Stimulated activated CD4-positive, alpha-beta T cell treated with anti-CD3 and anti-CD28 coated beads, Interleukin-12 subunit alpha, Interleukin-12 subunit beta, amount 100 ng/mL, for 48 hours (primary cell): Measurements from ENCODE around the gene ZFP36L2.

Experiments
- DNase-seq, 3 donors: peaks; one replicate each; pipeline ENCODE4 v3.0.0-alpha.2; 2020; ENCODE audit warnings: low read depth in 2 of 3, low spot score in 1 of 3

ZFP36L2 gene

DNA sequence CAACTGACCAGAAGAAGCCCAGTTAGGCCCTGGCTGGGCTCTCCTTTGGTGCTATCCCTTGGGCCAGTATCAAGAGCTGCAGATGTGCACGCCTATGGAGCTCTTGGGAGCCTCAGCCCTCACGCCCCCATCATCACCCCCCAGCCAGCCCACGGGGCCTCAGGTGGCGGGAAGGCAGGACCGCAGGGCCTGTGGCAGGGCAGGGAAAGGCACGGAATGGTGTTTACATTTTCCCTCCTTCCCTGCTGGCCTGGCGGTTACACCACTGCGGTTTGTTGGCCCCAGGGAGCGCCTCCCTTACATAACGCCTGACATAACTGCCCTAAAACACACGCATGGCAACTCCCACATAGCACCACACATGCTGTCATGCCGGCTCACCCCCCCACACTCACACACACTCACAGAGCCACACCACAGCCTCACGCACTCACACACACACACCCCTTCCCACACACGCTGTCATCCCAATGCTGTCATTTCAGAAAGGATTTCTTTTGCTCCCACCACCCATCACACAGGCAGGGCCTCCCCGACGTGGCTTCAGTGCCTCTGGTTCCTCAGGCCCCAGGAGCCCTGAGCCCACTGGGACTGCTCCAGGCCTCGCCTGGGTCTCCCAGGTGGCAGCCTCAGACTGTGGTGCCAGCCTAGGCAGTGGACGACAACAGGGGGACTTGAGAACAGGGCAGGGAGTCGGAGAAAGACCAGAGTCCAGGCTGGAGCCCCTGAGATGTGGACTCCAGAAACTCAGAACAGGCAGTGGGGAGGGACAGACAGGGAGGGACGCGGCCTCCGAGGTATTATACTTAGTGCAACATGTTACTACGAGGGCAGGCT is 15.7 kb downstream of the ZFP36L2 start:
- no peak for DNase-seq

DNA sequence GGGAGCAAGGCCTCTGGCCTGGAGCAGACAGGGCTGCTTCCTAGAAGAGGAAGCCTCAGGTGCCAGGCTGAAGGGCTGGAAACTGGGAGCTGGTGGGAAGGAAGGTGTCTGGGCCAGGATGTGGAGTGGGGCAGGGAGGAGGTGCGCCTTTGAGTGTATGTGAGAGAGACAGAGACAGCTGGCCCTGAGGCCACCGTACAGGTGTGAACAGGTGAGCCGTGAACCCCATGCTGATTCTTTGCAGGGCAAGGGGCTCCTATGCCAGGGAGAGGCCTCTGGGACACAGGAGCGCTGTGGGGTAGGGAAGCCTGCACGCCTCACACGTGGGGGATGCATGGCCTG is 16.3 kb downstream of the ZFP36L2 start:
- DNase-seq: no peak

DNA sequence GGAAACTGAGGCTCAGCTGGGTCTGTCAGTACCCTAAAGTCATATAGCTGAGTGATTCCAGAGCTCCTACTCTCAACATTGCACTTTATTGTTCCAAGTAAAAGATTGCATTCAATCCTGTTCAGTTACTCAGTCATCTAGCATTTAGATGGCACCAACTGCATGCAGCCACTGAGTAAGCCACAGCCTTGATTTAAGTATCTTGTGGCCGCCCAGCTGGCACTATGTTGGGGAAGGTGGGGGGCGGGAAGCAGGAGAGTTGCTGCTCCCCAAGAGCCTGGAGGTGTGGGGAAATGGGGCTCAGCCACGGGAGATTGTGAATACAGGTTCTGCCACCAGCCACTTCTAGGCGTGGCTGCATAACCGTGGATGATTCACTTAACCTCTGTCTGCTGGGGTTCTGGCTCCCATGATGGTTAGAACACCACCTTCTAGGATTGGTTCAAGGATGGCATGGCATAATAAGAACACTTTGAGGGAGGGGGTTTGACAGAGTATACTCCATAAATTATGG is 17.1 kb downstream of the ZFP36L2 start:
- no peak for DNase-seq

DNA sequence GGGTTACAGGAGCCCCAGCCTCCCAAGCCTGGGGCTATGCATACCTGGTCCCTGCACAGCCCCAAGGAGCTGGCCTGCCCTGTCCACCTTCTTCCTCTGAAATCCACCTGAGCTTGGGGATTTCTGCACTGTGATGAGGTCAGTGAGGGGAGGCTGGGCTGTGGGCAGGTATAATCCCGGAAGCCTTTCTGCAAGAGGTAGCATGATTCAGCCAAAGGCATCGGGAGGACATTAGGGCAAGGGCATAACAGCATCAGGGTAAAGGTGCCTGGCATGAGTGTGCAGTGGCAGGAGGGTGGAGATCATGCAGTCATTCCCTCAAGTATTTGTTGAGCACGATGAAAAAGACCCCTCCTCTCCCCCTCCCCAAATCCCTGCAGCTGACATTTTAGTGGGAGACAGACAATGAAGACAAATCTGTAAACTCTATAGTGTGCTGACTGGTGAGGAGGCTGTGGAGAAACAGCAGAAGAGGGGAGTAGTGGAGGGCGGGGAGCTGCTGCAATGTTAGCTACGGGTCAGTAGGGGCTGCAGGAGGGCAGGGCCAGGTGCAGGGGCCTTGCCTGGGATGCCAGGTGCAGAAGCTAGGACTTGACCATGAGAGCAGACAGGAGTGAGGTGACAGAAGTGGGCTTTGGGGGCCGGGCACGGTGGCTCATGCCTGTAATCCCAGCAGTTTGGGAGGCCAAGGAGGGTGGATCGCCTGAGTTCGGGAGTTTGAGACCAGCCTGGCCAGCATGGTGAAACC is 18.7 kb downstream of the ZFP36L2 start:
- no peak for DNase-seq

DNA sequence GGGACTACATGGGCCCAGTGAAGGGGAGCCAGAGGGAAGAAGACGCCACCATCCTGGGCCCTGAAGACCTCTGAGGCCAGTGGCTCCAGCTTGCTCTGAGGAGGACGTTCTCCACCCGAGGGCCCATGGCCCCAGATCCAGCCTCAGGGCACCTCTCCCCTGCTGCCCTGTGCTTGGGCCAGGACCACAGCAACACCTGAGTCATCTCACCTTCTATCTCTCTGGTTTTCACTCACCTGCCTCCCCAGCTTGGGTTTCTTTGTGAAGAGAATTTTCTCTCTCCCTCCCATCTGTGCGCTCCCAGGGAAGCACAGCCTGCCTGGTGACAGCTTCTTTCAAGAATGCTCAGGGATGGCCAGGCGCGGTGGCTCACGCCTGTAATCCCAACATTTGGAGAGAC is 19.8 kb downstream of the ZFP36L2 start:
- DNase-seq: no peak

DNA sequence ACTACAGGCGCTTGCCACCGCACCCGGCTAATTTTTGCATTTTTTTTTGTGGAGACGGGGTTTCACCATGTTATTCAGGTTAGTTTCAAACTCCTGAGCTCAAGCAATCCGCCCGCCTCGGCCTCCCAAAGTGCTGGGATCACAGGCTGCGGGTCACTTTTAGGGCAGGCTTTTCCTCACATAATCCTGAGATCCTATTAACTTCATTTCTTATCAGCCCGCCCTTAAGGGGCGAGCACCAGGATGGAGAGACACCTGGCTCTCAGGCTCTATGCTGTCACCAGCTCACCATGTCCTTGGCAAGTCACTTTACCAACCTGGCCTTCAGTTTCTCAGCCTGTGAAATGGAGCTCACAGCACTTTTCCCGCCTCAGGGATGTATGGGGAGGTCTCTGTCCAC is 23.0 kb downstream of the ZFP36L2 start:
- no peak for DNase-seq

DNA sequence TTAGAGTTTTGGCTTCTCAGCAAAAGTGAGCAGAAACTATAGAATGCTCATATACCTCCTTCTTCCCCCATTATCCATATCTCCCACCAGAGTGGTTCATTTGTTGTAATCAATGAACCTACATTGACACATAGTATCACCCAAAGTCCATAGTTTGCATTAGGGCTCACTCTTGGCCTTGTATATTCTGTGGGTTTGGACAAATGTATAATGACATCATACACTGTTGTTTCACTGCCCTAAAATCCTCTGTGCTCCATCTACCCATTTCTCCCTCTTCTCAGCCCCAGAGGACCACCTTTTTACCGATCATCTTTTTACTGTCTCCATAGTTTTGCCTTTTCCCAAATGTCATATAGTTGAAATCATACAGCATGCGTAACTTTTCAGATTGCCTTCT is 24.1 kb downstream of the ZFP36L2 start:
- DNase-seq: no peak

DNA sequence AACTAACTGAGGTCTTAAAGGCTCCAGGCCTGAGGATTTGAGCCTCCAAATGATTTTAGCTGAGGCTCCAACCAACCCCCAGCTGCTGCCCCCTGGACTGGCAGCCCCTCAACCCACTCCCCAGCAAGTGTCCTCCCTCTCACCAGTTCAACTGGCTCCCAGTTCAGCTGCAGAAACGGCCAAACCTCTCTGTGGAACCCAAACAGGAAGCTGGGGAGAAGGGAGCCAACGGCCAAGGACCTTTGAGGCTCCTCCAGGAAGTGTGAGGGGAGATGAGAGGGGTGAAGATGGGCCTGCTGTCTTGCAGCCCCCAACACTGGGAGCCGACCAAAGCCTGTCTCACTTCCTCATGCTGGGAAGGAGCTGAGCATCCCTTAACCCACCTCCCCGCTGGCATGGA is 24.9 kb downstream of the ZFP36L2 start:
- DNase-seq: no peak

DNA sequence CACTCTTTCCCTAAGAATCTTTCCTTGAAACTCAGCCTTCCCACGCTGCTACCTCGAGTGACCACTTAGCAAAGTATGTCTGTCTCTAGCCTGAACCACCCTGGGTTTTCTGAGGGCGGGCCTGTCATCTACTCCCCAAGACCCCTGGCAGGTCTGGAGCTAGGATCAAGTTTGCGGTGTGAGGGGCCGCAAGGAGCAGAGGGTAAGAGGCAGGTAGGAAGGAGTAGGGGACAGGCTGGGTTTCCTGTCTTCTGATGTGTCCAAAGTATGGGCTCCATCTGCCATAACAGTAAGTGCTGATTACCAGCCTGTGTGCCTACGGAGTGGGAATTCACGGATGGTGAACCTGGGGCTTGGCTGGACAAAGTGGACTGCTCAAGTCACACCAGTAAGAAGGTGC is 25.4 kb downstream of the ZFP36L2 start:
- no peak for DNase-seq

DNA sequence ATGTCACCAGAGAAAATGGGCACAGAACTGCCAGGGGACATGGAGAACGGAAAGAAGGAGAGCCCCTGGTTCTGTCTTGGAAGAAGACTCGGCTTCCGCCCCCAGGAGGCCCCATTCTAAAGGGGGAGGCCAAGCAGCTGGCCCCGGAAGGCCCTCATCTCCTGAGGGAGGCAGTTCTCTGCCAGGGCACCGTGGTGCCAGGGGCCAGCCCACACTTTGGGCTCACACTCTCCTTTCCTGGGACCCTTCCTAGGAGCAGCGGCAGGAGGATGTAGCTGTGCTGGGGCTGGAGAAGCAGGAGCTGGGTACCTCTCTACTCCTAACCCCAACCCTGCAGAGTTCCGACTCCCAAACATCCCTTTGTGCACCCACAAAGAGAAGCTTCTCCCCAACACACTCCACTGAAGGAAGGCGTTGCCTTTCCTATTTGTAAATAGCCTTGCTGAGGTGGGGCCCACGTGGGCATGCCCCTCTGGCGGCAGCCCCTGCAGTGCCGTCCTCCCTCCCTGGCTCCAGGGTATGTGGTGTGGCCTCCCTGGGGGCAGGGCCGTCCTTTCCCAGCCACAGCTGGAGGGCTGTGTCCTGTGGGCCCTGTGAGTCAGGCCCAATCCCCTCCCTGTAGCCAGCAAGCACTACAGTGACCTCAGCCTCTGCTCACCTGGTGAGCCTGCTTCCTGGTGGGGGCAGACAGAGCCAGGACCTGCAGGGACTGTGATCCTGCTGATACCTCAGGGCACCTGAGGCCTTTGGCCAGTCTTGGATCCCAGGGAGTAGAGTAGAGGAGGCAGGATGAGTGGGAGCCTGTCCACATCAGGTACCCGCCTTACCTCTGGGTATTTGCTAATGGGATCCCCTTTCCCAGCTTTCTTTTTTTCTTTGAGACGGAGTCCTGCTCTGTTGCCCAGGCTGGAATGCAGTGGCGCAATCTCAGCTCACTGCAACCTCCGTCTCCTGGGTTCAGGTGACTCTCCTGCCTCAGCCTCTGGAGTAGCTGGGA is 26.6 kb downstream of the ZFP36L2 start:
- no peak for DNase-seq

DNA sequence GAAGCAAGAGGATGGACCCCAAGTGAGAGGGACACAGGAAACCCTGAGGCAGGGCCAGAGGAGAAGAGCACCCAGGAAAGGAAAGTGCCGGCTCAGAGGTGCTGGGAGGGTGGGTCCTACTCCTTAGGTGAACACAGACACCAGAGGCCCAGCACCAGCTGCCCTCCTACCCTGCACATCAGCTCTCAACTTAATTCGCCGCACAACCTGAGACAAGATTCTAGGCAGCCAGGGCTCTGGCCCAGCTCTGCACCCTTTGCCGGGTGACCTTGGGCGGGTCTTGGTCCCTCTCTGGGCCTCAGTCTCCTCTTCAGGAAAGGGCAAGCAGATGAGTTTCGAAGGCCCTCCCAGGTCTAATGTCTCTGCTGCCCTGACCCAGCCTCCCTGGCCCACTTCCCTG is 28.1 kb downstream of the ZFP36L2 start:
- no peak for DNase-seq

DNA sequence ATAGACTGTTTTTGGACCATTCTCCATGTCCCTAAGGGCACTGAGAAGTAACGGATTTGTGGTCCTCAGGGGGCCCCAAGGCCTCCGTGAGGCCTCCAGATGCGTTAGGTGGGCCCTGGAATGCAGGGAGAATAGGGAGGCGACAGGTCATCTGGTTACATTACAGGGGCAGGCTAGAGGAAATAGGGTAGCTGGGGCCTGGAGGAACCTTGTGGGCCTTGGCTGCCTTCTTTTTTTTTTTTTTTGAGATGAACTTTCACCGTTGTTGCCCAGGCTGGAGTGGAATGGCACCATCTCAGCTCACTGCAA is 28.9 kb downstream of the ZFP36L2 start:
- no peak for DNase-seq

DNA sequence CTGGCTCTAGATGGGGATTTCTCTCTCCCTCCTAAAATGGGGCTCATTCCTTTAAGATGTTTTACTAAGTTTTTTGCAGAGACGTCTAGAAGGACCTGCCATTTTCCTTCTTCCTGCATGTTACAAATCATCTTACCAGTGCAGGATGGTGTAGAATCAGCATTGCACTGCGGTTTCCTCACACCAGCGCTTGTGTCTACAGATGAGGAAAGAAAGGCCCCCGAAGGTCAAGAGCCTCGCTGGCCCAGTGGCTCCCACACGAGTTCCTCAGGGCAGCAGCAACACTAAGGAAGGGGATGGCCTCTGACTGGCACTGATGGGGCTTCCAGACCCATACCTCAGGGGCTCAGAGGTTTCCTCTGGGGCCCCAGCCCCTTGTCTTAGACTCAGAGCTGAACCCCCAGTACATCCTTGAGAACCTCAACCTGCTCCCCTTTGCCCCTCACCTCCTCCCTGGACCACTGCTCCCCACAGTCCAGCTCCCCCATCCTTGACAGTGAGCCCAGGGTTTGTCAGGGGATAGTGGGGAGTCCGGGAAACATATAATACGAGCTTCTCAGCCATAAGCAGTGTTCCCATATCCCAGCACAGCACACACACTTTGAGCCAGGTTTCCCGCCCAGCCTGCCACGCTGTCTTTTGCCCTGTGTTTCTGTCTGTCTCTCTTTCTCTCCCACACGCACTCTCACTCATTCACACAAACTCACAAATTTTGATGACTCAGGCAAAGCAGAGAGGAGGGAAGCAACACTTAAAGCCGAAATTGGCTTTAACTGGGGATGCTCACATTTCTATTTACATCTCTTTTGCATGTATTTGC is 29.4 kb downstream of the ZFP36L2 start:
- no peak for DNase-seq

DNA sequence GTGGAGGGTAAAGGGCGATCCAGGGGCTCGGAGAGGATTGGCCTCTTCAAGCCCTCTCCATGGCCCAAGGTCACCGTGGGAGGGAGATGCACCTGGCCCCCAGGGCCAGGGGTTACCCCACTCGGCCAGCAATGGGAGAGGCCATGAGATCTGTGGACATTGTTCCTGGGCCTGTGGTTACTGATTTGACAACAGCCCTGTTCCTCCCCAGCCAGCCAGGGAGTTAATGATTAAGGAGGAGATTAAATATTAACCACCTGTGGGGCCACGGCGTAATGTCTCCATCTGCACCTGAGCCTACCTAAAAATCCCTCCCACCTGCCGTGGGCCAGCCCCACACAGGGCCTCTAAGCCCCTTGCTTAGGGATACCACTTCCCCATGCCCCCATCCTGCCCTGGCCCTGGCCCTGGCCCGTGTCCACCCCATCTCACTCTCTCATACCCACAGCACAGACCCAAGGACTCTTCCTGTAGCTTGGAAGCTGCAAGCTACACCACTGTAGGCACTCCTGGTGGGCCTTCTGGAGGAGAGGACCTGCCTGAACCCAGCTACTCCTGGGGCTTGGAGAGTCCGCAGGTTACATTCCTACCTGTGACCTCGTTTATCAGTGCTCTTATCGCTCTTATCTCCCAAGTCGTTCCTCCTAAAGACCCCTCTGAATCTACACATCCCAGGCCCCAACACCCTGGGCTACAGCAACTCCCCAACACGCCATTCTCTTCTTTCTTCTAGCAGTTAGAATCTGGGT is 32.1 kb downstream of the ZFP36L2 start:
- DNase-seq: no peak

DNA sequence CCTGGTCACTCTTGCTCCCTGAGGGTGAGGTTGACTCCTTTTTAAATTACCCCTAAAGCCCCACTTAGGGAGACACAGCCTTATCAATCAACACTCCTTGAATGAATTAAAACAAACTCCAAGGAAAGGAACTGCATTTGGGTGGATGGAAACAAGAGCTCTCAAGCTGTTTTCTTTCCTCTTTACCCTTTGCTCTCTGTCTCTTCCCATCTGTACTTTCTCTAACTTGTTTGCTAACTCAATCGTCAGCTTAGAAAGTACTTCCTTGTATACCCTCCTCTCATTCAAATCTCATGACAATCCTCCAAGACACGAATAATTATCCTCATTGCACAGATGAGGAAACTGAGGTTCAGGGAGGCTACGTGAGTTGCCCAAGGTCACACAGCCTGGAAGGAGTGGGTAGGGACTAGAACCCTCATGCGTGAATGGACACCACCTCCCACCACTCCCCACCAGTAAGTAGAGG is 32.7 kb downstream of the ZFP36L2 start:
- no peak for DNase-seq

DNA sequence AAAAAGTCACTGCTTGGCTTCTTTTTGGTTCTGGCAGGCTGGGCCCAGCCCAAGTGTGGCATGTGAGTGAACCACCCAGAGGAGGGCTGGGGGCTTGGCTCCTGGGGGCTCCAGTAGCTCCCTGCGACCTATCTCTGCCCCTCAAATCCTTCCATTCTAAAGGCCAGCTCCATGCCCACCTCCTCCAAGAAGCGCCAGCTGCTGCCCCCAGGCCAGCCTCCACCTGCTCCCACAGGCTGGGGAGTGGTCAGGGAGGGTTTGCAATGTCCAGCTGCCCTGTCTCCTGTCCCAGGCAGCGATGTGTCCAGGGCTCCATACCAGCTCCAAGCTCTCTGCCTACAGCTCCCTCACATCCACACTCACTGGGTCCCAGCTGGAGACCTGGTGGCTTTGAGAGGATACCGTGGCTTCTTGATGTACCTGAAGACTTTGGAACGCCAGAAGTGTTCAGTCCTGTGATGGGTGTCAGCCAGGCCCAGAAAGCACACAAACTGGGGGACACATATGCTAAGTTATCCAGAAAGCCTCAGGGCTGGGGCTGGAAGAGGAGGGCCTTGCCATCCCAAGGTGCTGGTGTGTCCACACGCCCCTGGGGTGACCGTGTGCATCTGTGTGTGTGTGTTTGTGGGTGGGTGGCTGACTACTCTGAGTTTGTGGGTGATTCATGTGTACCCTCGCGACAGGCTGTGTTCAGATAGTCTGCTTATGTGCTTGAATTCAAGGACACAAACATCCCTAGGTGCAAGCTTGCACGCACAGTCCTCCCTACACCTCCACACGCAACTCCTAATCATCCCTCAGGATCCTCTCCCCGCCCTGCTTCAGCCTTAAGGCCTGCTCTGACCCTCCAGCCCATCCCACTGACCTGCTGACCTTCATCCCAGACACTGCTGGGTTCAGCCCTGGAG is 33.4 kb downstream of the ZFP36L2 start:
- DNase-seq: no peak

DNA sequence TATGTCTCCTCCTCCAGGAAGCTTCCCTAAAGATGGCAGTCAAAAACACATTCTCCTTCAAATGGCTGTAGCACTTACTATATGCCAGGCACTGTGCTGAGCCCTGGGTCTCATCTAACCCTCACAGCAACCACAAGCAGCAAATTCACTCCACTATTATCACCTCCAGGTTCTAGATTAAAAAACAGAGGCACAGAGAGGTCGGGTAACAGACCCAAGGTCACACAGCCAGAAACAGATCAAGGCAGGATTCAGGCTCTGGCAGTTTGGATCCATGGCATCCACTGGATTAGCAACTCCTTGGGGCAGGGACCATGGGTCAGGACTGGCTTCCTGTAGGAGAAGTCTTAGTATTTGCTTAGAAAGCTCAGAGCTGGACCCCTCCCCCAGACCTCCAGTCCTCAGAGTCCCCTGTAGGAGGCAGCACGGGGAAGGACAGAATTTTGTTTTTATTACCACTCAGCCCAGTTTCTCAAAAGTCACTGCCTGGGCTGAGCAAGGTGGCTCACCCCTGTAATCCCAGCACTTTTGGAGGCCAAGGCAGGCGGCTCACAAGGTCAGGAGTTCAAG is 34.4 kb downstream of the ZFP36L2 start:
- DNase-seq: no peak

DNA sequence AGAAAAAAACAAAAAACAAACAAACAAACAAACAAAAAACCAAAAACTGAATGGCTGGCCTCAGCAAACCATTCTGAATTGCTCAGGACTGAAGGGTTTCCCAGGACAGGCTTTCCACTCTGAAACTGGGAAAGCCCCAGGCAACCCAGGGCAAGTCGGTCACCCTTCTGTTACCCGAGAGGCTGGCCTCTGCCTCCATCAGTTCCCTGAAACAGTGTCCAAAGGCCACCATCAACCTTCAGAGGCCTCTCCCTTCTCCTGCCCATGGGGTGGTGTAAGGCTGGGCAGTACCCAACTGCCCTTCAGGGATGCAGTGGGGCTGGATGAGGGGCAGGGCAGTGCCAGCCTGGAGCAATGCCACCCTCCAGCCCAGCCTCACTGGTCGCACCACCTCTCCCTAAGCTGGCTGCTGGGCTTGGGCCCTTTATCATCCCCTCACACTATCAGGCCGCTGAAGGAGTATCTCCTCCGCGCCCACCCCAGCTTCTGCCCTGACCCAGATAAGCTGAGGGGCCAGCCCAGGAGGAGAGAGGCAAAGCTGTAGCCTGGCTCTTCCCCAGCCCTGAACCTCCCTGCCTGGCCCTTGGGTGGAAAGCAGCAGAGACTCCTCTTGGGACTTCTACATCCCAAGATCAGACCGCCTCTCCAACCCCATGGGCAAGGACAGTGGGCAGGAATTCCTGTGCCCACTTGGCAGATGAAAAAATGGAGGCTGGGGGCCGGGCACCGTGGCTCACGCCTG is 35.9 kb downstream of the ZFP36L2 start:
- DNase-seq: no peak
